Activated CD8-positive, alpha-beta memory T cell treated with anti-CD3 and anti-CD28 coated beads, Interleukin-2, amount 50 U/mL, for 24 hours (primary cell): ENCODE measurements around the gene GLYAT.
"Not testable (repeated sequence)": the region's sequence is repeated elsewhere in the genome, so short reads cannot be mapped to it uniquely, and the experiment has no call there.

ENCODE experiments used
- DNase-seq: peaks from one replicate; pipeline ENCODE4 v3.0.0-alpha.2; 2020; ENCODE audit errors: extremely low read depth

GLYAT gene

GRCh38 chr11:58742981-58743880 is 11.5 kb upstream of the GLYAT start:
- no peak for DNase-seq

GRCh38 chr11:58742140-58742539 is 10.4 kb upstream of the GLYAT start:
- DNase-seq = no peak

DNA sequence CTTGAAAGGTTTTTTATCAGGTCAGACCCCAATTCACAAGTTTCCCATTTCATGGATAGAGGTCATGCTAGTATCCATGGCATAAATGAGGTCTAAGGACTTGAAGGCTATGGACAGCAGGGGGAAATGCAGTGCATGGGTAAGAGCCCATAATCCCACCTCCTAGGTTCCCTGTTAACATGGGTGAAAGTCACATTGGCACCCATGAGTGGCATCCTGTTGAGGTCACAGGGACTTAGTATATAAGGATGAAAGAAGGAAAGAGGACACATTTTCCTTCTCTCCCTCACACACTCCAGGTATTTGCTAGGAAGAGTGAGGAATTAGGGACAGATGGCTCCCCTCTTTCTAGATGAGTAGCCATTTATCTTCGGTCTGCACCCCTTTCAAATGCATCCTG is 9.4 kb upstream of the GLYAT start:
- no peak for DNase-seq

DNA sequence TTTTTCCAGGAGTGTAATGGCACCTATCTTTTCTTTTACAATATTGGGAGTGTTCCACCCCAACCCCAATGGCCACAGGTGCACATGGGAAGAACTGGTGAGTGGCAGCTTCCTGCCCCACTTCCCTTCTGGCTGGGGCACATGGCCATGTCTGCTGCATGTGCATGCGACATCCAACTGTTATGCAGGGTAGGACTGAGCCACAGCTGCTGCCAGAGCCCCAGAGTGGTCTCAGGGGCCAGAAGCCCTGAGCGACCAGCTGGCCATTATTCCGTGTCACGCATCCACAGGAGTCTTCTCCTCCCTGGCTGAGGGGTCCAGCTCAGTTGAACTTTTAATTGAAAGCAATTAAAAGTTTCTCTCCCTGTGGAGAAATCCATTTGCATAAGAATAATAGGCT is 8.7 kb upstream of the GLYAT start:
- DNase-seq = no peak

DNA sequence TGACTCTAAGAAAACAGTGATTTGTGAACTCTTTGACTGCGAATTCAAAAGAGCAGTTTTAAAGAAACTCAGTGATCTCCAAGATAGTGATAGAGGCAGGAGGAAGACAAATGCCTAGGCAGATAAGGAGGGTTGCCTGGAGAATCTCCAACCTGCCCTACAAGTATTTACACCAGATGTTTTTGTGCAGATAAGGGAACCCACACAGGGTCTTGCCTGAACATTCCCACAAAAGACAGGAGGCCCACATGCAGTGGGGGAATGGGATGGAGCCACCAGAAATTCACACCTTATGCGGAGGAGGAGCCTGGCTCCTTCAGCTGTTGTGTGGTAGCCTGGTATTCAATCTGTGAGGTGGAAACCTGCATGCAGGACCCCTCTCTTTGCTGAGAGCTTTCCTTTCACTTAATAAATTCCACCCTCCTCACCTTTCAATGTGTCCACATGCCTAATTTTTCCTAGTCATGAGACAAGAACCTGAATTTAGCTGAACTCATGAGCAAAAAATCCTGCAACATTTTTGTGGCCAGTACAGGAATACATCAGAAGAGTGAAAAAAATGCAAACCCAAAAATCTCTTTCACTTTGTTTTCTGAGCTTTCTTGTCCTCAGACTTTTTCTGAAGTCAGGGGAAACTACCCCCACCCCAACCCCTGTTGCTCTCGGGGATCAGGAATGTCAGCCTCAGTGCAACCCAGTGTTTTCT is 8.1 kb upstream of the GLYAT start:
- no peak for DNase-seq

- DNase-seq = no peak
Observed at GRCh38 chr11:58734681-58735490, 3.1 kb upstream of the GLYAT start.

- DNase-seq = no peak
Observed at GRCh38 chr11:58730507-58731089, 1.1 kb downstream of the GLYAT start.

DNA sequence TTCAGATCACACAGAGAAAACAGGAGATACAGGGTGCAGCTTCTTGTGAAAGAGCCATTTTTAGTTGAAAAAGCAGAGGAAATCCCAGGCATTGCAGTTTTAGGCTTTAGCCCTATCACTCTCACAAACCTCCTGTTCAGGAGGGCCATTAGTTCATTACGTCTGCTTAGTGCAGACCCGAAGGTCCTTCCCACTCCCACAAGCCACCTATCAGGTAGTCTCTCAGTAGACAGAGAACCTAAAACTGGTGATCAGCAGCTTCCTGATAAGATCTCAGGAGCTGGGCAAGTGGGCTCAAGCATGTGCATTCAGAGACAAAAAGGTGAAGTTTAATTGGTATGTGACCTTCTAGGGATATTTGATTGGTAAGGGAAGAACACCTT is 4.3 kb downstream of the GLYAT start:
- DNase-seq = no peak

GRCh38 chr11:58726737-58727414 is 4.9 kb downstream of the GLYAT start:
- no peak for DNase-seq

DNA sequence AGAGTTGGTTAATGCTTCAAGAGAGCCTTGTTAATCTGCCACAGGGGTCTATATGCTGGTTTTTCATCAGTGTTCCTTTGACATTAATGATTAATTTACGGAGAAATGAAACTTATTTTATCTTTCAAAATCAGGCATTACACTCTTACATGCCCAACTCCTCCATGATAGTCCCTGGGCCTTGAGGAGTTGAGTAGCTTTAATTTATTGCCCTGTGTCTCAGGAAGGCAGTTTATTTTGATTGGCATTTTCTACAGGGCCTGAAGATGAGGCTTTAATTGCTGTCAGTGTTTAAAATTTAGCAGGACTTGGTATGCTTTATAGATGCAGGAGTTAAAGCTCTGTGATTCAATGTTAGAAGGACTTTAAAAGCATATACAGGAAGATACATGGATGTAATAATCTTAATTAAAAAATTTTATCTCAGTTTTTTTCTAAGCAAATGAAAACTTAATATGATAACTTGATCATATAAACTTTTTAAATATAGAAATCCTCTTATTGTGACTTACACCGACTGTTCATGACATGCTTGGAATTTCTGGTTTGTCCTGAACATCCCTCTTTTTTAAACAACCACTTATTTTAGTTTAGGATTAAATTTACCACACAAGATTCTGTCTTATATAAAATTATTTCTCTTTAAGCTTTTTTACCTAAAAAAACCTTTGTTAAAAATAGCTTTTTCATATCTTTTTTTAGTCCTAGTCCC is 12.2 kb downstream of the GLYAT start:
- no peak for DNase-seq

GRCh38 chr11:58712531-58712930 is 19.2 kb downstream of the GLYAT start:
- no peak for DNase-seq

DNA sequence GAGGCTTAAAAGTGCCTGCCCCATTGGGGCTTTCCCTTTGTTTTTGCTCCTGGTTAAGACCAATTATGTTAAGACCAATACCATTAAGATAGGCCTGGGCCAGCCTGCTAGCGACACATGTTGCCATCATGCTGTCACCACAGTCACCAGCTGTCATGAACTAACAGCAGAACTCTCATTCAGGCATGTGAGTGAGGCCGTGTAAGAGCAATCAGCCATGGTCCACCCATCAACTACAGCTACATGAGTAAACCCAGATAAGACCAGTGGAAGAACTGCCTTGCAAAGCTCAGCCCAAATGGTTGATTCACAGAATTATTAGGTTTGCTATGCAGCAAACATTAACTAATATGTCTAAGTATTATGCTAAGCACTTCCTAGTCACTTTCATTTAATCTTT is 19.9 kb downstream of the GLYAT start:
- no peak for DNase-seq

DNA sequence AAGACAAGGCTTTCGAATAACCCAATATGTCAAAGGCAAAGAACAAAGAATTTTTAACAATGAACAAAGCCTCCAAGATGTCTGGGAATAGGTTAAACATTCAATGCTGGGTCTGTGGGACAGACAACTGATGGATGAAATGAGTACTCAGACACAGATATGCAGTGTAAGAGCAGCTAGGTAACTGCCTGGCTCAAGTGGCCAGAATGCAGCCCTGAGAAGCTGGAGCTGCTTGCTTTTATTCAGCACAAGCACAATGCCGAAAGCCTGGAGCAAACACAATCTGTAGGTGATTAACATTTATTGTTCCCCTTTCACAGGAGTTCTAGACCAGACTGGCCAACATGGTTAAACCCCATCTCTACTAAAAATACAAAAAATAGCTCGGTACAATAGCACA is 24.0 kb downstream of the GLYAT start:
- DNase-seq = no peak

DNA sequence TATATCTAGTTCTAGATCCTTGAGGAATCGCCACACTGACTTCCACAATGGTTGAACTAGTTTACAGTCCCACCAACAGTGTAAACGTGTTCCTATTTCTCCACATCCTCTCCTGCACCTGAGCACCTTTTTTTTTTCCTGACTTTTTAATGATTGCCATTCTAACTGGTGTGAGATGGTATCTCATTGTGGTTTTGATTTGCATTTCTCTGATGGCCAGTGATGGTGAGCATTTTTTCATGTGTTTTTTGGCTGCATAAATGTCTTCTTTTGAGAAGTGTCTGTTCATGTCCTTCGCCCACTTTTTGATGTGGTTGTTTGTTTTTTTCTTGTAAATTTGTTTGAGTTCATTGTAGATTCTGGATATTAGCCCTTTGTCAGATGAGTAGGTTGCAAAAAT is 34.9 kb downstream of the GLYAT start:
- DNase-seq = not testable (repeated sequence)

GRCh38 chr11:58693026-58693425 is 38.7 kb downstream of the GLYAT start:
- no peak for DNase-seq

DNA sequence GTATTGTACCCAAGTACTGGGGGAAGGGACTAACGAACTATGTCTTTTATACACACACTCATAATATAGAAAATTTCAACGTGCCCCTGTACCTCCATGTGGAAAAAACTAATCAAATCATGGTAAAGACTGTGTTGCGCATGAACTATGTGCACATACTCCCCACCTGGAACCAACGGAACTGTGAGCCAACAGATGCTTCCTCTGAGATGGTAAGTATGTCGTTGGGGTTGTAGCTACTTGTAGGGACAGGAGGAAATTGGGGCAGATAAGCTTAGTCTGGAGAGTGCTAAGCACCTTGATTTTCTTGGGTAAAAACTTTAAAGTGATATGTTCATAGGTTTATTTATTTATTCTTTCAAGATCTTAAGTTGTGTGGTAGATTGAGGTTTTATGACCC is 40.1 kb downstream of the GLYAT start:
- DNase-seq = no peak

DNA sequence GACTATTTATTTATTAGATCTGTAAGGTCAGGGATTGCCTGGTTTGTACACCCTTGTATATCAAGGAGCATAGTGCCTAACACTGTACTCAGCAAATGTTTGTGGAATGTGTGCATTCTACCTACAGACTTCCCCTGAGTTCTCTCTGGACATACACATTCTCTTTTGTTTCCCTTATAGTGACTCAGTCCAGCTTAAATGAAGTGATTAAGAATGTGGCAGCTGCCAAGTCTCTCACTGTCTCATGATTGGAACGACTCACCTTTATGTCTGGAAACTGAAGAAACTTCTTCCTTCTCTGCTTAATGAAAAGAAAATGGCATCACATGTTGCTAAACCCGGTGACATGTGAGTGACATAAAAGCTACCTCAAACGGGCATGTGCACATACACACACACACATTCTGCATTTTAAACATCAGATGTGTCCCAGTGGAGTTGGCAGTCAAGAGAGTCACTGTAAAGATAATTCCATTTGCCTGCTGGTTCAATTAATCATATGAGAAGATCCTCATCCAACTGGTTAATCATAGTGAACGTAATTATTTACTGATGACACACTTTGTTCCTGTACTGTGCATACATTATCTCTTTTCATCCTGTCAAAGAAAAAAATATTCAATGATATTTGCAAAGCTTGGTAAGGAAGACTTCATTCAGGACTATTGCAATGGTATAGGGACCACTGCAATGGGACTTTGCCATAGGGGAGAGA is 42.8 kb downstream of the GLYAT start:
- no peak for DNase-seq

GRCh38 chr11:58685973-58686722 is 45.6 kb downstream of the GLYAT start:
- no peak for DNase-seq

DNA sequence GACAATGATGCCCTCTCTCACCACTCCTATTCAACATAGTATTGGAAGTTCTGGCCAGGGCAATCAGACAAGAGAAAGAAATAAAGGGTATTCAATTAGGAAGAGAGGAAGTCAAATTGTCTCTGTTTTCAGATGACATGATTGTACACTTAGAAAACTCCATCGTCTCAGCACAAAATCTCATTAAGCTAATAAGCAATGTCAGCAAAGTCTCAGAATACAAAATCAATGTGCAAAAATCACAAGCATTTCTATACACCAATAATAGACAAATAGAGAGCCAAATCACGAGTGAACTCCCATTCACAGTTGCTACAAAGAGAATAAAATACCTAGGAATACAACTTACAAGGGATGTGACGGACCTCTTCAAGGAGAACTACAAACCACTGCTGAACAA is 49.1 kb downstream of the GLYAT start:
- DNase-seq = not testable (repeated sequence)
